ENCODE measurements around the gene ALOX5.

ALOX5 gene

DNA sequence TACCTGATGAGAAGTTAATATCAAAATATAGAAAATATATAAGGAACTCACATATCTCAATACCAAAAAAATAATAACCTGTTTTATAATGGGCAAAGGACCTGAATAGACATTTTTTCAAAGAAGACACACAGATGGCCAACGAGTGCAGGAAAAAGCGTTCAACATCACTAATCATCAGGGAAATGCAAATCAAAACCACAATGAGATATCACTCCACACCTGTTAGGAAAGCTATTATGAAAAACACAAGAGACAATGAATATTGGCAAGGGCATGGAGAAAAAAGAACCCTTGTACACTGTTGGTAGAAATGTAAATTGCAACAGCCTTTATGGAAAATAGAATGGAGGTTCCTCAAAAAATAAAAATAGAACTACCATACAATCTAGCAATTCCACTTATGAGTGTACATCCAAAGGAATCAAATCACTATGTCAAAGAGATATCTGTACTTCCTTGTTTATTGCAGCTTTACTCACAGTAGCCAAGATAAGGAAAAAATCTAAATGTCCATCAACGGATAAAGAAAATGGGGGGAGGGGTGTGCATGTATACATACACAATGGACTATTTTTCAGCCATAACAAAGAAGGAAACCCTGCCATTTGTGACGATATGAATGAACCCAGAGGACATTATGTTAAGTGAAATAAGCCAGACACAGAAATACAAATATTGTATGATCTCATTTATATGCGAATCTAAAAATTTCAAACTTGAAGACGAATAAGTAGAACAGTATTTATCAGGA, 3.6 kb upstream of the ALOX5 start:
- TF ChIP-seq, protein P1, sequence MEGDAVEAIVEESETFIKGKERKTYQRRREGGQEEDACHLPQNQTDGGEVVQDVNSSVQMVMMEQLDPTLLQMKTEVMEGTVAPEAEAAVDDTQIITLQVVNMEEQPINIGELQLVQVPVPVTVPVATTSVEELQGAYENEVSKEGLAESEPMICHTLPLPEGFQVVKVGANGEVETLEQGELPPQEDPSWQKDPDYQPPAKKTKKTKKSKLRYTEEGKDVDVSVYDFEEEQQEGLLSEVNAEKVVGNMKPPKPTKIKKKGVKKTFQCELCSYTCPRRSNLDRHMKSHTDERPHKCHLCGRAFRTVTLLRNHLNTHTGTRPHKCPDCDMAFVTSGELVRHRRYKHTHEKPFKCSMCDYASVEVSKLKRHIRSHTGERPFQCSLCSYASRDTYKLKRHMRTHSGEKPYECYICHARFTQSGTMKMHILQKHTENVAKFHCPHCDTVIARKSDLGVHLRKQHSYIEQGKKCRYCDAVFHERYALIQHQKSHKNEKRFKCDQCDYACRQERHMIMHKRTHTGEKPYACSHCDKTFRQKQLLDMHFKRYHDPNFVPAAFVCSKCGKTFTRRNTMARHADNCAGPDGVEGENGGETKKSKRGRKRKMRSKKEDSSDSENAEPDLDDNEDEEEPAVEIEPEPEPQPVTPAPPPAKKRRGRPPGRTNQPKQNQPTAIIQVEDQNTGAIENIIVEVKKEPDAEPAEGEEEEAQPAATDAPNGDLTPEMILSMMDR (IDR thresholded peaks at IDR 0.05; ENCODE audit: unreplicated experiment in 3 of 3), result no peak
- peaks cover 7% of the 10 kb centered on the region for H3K4me1 Mint-ChIP-seq
- no peaks in the 10 kb centered on the region for H3K9me3 Mint-ChIP-seq
- no peaks in the 10 kb centered on the region for H3K36me3 Mint-ChIP-seq (ENCODE audit: low read depth)
- H3K27ac Mint-ChIP-seq, result no peak overlapping the region
- H3K27me3 Mint-ChIP-seq (ENCODE audit: low read depth), result peaks cover 92% of the 10 kb centered on the region
- no peak overlapping the region for H3K4me3 Mint-ChIP-seq

DNA sequence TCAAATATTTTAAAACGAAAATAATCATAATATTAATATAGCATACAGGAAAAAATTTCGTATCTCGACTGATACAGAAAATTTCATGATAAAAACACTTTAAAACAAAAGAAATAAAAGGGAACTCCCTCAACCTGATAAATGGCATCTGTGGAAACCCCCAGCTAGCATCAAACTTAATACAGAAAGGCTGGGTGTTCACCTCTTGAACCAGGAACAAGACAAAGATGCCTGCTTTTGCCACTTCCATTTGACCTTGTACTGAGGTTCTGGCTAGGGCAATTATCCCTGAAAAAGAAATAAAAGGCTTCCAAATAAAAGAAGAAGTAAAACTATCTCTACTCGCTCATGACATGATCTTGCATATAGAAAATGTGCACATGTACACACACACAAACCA, 2.5 kb upstream of the ALOX5 start:
- no peaks in the 10 kb centered on the region for H3K36me3 Mint-ChIP-seq (ENCODE audit: low read depth)
- no peaks in the 10 kb centered on the region for H3K9me3 Mint-ChIP-seq
- H3K4me1 Mint-ChIP-seq, result peaks cover 7% of the 10 kb centered on the region
- H3K27ac Mint-ChIP-seq, result no peak overlapping the region
- TF ChIP-seq, protein P1 (IDR thresholded peaks at IDR 0.05; ENCODE audit: unreplicated experiment in 3 of 3), result no peak
- H3K4me3 Mint-ChIP-seq, result no peak overlapping the region
- peaks cover 96% of the 10 kb centered on the region for H3K27me3 Mint-ChIP-seq (ENCODE audit: low read depth)

DNA sequence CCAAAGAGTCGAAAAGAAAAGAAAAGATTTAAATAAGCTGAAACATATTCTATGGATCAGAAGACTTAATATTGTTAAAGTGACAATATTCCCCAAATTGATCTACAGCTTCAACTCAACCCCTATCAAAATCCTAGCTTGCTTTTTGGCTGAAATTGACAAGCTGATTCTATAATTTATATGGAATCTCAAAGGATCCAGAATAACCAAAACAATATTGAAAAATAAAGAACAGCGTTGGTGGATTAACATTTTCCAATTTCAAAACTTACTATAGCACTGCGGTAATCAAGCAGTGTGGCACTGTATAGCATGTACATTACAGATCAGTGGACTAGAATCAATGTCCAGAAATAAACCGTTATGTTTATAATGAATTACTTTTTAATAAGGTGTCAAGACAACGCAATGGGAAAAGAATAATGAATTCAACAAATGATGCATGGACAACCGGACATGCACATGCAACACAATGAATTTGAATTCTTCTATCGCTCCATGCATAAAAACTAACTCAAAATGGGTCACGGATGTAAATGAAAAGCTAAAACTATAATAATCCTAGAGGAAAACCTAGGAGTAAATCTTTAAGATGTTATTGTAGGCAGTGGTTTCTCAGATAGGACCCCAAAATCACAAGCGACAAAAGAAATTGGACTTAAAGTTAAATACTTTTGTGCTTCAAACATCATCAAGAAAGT, 1.6 kb upstream of the ALOX5 start:
- peaks cover 7% of the 10 kb centered on the region for H3K4me1 Mint-ChIP-seq
- TF ChIP-seq, protein P1 (IDR thresholded peaks at IDR 0.05; ENCODE audit: unreplicated experiment in 3 of 3), result no peak
- H3K27me3 Mint-ChIP-seq (ENCODE audit: low read depth), result peaks cover 99% of the 10 kb centered on the region
- no peaks in the 10 kb centered on the region for H3K36me3 Mint-ChIP-seq (ENCODE audit: low read depth)
- H3K27ac Mint-ChIP-seq, result no peak overlapping the region
- no peaks in the 10 kb centered on the region for H3K9me3 Mint-ChIP-seq
- H3K4me3 Mint-ChIP-seq, result peak overlapping the region; percentile 74 to 77 (median 77)

DNA sequence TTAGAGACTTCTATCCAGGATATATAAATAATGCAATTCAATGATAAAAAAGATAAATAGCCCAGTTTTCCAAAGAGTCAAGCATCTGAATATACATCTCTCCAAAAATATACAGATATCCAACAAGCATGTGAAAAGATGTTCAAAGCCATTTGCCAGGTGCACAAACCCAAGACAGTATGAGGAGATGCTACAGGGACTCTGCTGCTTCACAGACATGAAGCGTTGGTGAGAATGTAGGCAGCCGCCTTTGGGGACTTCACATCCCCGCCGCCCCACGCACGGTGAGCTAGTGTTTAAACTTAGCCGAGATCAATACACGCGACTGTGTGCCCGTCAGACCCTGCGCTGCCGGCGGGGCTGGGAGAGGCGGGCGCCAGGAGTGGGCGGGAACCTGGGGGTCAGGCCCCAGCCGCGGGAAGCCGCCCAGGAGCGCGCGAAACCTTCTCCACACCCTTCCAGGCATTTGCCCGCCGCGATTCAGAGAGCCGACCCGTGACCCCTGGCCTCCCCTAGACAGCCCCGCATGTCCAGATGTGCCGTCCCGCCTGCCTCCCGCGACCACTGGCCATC, 927 bp upstream of the ALOX5 start:
- Mint-ChIP-seq H3K27me3 (ENCODE audit: low read depth) (peaks cover 99% of the 10 kb centered on the region), H3K4me1 (peaks cover 7% of the 10 kb centered on the region), H3K27ac (no peak overlapping the region), H3K4me3 (peak overlapping the region; percentile 74 to 77 (median 77)), H3K36me3 (ENCODE audit: low read depth) (no peaks in the 10 kb centered on the region), H3K9me3 (no peaks in the 10 kb centered on the region)
- TF ChIP-seq, protein P1 (IDR thresholded peaks at IDR 0.05; ENCODE audit: unreplicated experiment in 3 of 3), result no peak

DNA sequence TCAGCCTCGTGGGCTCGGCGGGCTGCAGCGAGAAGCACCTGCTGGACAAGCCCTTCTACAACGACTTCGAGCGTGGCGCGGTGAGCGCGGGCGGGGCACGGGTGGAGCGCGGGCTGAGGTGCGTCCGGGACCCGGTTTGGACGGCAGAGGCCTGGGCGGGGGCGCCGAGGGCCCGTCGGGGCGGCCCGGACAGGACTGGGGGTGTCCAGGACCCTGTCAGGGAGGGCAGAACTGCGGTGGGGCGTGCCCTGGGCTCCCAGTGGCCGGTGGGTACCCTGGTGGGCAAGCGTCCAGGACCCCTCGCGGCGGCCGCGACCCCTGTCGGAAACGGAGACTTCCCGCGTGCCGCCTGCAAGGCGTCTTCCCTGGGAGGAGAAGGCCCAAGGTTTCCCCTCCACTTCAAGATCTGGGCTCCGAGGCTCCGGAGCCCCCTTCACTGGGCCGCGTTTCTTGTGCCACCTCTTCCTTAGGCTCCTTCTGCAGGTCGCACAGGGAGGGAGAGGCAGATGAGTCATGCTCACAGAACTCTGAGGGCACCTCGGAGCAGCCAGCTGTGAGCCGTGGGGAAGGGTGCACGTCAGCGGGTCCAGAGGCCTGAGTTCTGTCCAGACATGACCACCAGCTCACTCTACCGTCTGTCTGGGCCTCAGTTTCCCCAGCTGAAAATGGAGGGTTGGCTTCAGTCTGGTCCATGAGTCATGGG, 485 bp downstream of the ALOX5 start:
- Mint-ChIP-seq H3K36me3 (ENCODE audit: low read depth) (no peaks in the 10 kb centered on the region), H3K4me1 (peaks cover 7% of the 10 kb centered on the region), H3K9me3 (no peaks in the 10 kb centered on the region), H3K4me3 (peak overlapping the region in 2 of 3 experiments; percentile 31 to 44), H3K27ac (no peak overlapping the region), H3K27me3 (ENCODE audit: low read depth) (peaks cover 88% of the 10 kb centered on the region)
- TF ChIP-seq, protein P1 (IDR thresholded peaks at IDR 0.05; ENCODE audit: unreplicated experiment in 3 of 3), result no peak

Data from nephron (organoid).